Measurements from ENCODE around the gene POLD2. TPM values are rescaled to one million over a fixed set of nuclear protein-coding genes. Genes with fewer than 3 reads are reported as not detected.

The POLD2 gene
- total RNA-seq, 1 experiment from 2014 or later = 131 TPM

GRCh38 chr7:44106311-44107065 is 16.9 kb downstream of the POLD2 start:
- H3K27me3 Mint-ChIP-seq (ENCODE audit: low read depth) = peaks cover 29% of the 10 kb centered on the region
- Histone ChIP-seq H3K56ac (ENCODE audit: insufficient read length, low read depth, low read length) (no peak overlapping the region), H2BK120ac (ENCODE audit: low read depth, low read length, poor library complexity, severe bottlenecking) (no peak overlapping the region), H3K27ac (ENCODE audit: insufficient read length, low read depth, low read length) (no peak overlapping the region), H3K79me1 (ENCODE audit: insufficient read depth, low read depth, low read length, poor library complexity, severe bottlenecking) (no peaks in the 10 kb centered on the region), H3K14ac (ENCODE audit: insufficient read depth, low read length) (no peak overlapping the region), H2BK15ac (ENCODE audit: low read depth, low read length) (no peak overlapping the region), H2BK5ac (ENCODE audit: insufficient read length, low read length) (no peak overlapping the region), H4K91ac (ENCODE audit: insufficient read length, low read depth, low read length) (no peak overlapping the region), H3T11ph (ENCODE audit: low read length) (no peak overlapping the region), H2AK5ac (ENCODE audit: insufficient read length, low read length) (no peak overlapping the region), H3K27me3 (ENCODE audit: insufficient read depth, low read length) (no peaks in the 10 kb centered on the region; the same call in 1 of the 2 replicates), H3K23ac (ENCODE audit: insufficient read length, low read depth, low read length) (no peak overlapping the region), H3K4ac (ENCODE audit: low read depth, low read length) (no peak overlapping the region), H4K5ac (ENCODE audit: insufficient read length, low read depth, low read length) (no peak overlapping the region), H3K79me2 (ENCODE audit: insufficient read depth, low read length) (no peaks in the 10 kb centered on the region), H2AFZ (ENCODE audit: low read length) (no peak overlapping the region), H4K8ac (replicated peaks; ENCODE audit: insufficient read length, low read depth, low read length) (no peak overlapping the region), H2BK12ac (ENCODE audit: insufficient read length, low read depth, low read length) (no peak overlapping the region), H3K9ac (ENCODE audit: extremely low read depth, insufficient read length, low read length) (no peak overlapping the region), H2BK20ac (ENCODE audit: low read depth, low read length, poor library complexity, severe bottlenecking) (no peak overlapping the region), H3K9me3 (ENCODE audit: control insufficient read depth, low read depth, low read length) (no peaks in the 10 kb centered on the region), H4K20me1 (ENCODE audit: control insufficient read depth, insufficient read depth, insufficient read length) (no peaks in the 10 kb centered on the region), H3K4me2 (ENCODE audit: insufficient read depth, insufficient read length, low read length) (no peak overlapping the region), H3K23me2 (ENCODE audit: insufficient read length, low read depth, low read length, poor library complexity, severe bottlenecking) (peaks cover 10% of the 10 kb centered on the region), H3K4me1 (ENCODE audit: insufficient read depth, low read length) (no peaks in the 10 kb centered on the region; the same call in 1 of the 2 replicates), H3K18ac (ENCODE audit: insufficient read length, low read depth, low read length) (no peak overlapping the region)
- no peak for DNase-seq
- H3K27ac Mint-ChIP-seq = no peak overlapping the region
- peaks cover 2 to 13% (median 11%) of the 10 kb centered on the region in 3 experiments; a peak in 5 of 7 replicates for H3K36me3 Mint-ChIP-seq (ENCODE audit: insufficient read depth in 1 of 3, low read depth in 3 of 3)
- WGBS (ENCODE audit: extremely low coverage, insufficient read length, low lambda C conversion rate) = no CpG with 5 or more reads among the region's 10 CpGs
- no peak overlapping the region for H3K4me3 Mint-ChIP-seq
- no peaks in the 10 kb centered on the region for H3K9me3 Mint-ChIP-seq
- TF ChIP-seq, protein P1, sequence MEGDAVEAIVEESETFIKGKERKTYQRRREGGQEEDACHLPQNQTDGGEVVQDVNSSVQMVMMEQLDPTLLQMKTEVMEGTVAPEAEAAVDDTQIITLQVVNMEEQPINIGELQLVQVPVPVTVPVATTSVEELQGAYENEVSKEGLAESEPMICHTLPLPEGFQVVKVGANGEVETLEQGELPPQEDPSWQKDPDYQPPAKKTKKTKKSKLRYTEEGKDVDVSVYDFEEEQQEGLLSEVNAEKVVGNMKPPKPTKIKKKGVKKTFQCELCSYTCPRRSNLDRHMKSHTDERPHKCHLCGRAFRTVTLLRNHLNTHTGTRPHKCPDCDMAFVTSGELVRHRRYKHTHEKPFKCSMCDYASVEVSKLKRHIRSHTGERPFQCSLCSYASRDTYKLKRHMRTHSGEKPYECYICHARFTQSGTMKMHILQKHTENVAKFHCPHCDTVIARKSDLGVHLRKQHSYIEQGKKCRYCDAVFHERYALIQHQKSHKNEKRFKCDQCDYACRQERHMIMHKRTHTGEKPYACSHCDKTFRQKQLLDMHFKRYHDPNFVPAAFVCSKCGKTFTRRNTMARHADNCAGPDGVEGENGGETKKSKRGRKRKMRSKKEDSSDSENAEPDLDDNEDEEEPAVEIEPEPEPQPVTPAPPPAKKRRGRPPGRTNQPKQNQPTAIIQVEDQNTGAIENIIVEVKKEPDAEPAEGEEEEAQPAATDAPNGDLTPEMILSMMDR (conservative IDR thresholded peaks at IDR 0.05) = no peak
- peaks cover 11 to 15% of the 10 kb centered on the region in 2 experiments for H3K4me1 Mint-ChIP-seq
